Endodermal cell (in vitro differentiated cells): ENCODE data around the gene NEK10. TPM values are rescaled to one million over a fixed set of nuclear protein-coding genes. Genes with fewer than 3 reads are reported as not detected.
"Not testable (repeated sequence)": the region's sequence is repeated elsewhere in the genome, so short reads cannot be mapped to it uniquely, and the experiment has no call there.

Experiments
- DNase-seq: peaks from one replicate; pipeline ENCODE4 v3.0.0-alpha.2; 2017
- H3K27ac ChIP-seq: 2 replicates; pipeline ENCODE4 v1.5.1; 2013; ENCODE audit warnings: mild to moderate bottlenecking, low read depth, low read length, moderate library complexity
- H3K27me3 ChIP-seq: 2 replicates; pipeline ENCODE4 v1.6.1; 2013; ENCODE audit warnings: mild to moderate bottlenecking, low read length, moderate library complexity; ENCODE audit not compliant: insufficient read depth, control insufficient read depth, poor library complexity, severe bottlenecking
- H3K36me3 ChIP-seq: 2 replicates; pipeline ENCODE4 v1.7.0; 2013; ENCODE audit warnings: mild to moderate bottlenecking, low read length, moderate library complexity; ENCODE audit not compliant: control insufficient read depth, insufficient read depth
- H3K4me1 ChIP-seq: one replicate; pipeline ENCODE4 v1.7.0; 2013; ENCODE audit warnings: low read length; ENCODE audit not compliant: control insufficient read depth, insufficient read depth
- H3K4me3 ChIP-seq: 2 replicates; pipeline ENCODE4 v1.5.1; 2013; ENCODE audit warnings: mild to moderate bottlenecking, low read length, moderate library complexity
- H3K9ac ChIP-seq: 2 replicates; pipeline ENCODE4 v1.6.1; 2013; ENCODE audit warnings: mild to moderate bottlenecking, low read length, moderate library complexity; ENCODE audit not compliant: poor library complexity, severe bottlenecking; ENCODE audit errors: extremely low read depth
- H3K9me3 ChIP-seq: 2 replicates; pipeline ENCODE4 v1.6.1; 2013; ENCODE audit warnings: mild to moderate bottlenecking, low read length, moderate library complexity; ENCODE audit not compliant: control insufficient read depth
- H3K27ac Mint-ChIP-seq: 2 replicates; pipeline ENCODE4 v1.8.0; 2020; ENCODE audit warnings: mixed read lengths
- H3K27me3 Mint-ChIP-seq: 2 replicates; pipeline ENCODE4 v1.8.0; 2021; ENCODE audit warnings: mild to moderate bottlenecking, mixed read lengths; ENCODE audit not compliant: insufficient read depth
- H3K36me3 Mint-ChIP-seq: 2 replicates; pipeline ENCODE4 v1.8.0; 2020; ENCODE audit warnings: low read depth, mixed read lengths
- H3K4me1 Mint-ChIP-seq: 2 replicates; pipeline ENCODE4 v1.8.0; 2020; ENCODE audit warnings: mixed read lengths
- H3K4me3 Mint-ChIP-seq: 2 replicates; pipeline ENCODE4 v1.8.0; 2020; ENCODE audit warnings: mild to moderate bottlenecking, moderate library complexity, mixed read lengths
- H3K9me3 Mint-ChIP-seq: 2 replicates; pipeline ENCODE4 v1.8.0; 2020; ENCODE audit warnings: mild to moderate bottlenecking, mixed read lengths
- WGBS, 2 experiments: methylation state at CpG; one replicate each; pipeline versions ENCODE4 v1.1.5 to v1.1.7; 2013; ENCODE audit warnings: missing lambda C conversion rate in 2 of 2, mixed read lengths in 1 of 2; ENCODE audit not compliant: insufficient coverage in 1 of 2, insufficient read length in 1 of 2; 5-methylcytosine and 5-hydroxymethylcytosine counted together
- total RNA-seq, 2 donors: library from RNA; stranded (reverse); fragmentation: NEBNext Ultra II Directional in 1 of 2; extraction: Animal tissue kit (Norgen Biotek cat#: 25700) in 1 of 2; gene quantifications; 2 replicates in 1 of 2; 3 replicates in 1 of 2; pipeline ENCODE4 v1.2.1, GENCODE V29; 2021
- TF ChIP-seq, protein P1 (sequence below): fragments of 200-600 bp; sonication (generic); conservative IDR thresholded peaks from 2 replicates; pipeline ENCODE4 v1.5.0; 2021; ENCODE audit warnings: antibody characterized with exemption, mild to moderate bottlenecking

Gene NEK10
- total RNA-seq, 2 donors from 2014 or later = 1.3 to 2.4 TPM

DNA sequence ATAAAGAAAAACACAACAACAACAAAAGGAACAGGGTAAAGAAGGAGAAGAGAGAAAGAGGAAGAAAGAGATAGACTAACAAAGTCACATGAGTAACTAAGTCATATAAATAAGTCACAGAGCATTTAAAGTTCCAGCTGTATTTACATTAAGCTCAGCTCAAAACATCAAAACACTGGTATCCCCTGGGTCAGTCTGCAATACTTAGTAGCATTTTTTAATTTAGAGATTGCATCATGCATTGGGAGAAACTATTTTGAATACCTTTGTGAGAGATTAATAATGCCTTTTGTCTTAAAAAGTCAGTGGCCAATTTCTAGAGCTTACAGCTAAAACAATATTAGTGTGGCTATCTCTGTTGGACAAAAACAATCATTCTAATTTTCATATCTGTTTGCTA, 78.4 kb downstream of the NEK10 start:
- H3K36me3 Mint-ChIP-seq = no peaks in the 10 kb centered on the region
- H3K4me3 Mint-ChIP-seq = no peak overlapping the region
- peak overlapping the region; percentile 53 for H3K27ac Mint-ChIP-seq
- H3K9ac ChIP-seq = no peak overlapping the region
- H3K9me3 Mint-ChIP-seq = no peaks in the 10 kb centered on the region
- H3K36me3 ChIP-seq = no peaks in the 10 kb centered on the region
- no peaks in the 10 kb centered on the region for H3K4me1 ChIP-seq
- H3K27me3 Mint-ChIP-seq = no peaks in the 10 kb centered on the region
- no peak for DNase-seq
- no peaks in the 10 kb centered on the region for H3K9me3 ChIP-seq
- H3K4me3 ChIP-seq = no peak overlapping the region
- TF ChIP-seq, protein P1, sequence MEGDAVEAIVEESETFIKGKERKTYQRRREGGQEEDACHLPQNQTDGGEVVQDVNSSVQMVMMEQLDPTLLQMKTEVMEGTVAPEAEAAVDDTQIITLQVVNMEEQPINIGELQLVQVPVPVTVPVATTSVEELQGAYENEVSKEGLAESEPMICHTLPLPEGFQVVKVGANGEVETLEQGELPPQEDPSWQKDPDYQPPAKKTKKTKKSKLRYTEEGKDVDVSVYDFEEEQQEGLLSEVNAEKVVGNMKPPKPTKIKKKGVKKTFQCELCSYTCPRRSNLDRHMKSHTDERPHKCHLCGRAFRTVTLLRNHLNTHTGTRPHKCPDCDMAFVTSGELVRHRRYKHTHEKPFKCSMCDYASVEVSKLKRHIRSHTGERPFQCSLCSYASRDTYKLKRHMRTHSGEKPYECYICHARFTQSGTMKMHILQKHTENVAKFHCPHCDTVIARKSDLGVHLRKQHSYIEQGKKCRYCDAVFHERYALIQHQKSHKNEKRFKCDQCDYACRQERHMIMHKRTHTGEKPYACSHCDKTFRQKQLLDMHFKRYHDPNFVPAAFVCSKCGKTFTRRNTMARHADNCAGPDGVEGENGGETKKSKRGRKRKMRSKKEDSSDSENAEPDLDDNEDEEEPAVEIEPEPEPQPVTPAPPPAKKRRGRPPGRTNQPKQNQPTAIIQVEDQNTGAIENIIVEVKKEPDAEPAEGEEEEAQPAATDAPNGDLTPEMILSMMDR = no peak
- no peak overlapping the region for H3K27ac ChIP-seq
- H3K4me1 Mint-ChIP-seq = no peaks in the 10 kb centered on the region
- H3K27me3 ChIP-seq = no peaks in the 10 kb centered on the region

DNA sequence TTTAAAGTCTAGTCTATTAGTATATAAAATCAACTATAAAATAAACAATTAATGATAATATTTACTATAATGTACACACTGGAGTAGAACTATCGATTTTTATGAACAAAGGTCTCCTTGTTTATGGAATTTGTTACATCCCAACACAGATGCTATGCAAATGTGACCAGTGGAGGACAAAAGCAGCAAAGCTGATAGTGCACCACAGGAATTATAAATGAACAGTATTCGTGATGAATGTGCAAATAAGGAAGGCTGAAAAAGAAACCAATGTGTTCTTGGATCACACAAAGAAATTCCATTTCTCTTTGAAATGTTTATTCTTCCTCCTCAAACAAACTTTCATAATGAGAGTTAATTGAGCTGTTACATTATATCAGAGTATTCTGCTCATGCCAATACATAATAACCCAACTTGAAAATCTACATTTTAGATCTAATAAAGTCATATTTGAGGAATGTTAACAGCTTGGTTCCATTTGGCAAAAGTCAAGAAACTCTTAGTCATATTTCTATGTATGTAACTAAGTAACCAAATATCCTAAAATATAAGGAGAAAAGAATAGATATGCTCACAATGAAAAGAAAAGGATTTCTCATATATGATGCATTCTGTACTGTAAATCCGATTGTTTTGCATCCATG, 79.3 kb downstream of the NEK10 start:
- no peaks in the 10 kb centered on the region for H3K4me1 ChIP-seq
- no peak overlapping the region for H3K9ac ChIP-seq
- Mint-ChIP-seq H3K9me3 (no peaks in the 10 kb centered on the region), H3K36me3 (no peaks in the 10 kb centered on the region), H3K4me1 (no peaks in the 10 kb centered on the region), H3K27me3 (no peaks in the 10 kb centered on the region), H3K4me3 (no peak overlapping the region), H3K27ac (no peak overlapping the region)
- TF ChIP-seq, protein P1 = no peak
- no peaks in the 10 kb centered on the region for H3K36me3 ChIP-seq
- H3K27me3 ChIP-seq = no peaks in the 10 kb centered on the region
- no peak overlapping the region for H3K4me3 ChIP-seq
- DNase-seq = no peak
- H3K27ac ChIP-seq = no peak overlapping the region
- 80 to 90% methylated on average over 2 to 3 of the region's 3 CpGs for WGBS, 2 experiments
- no peaks in the 10 kb centered on the region for H3K9me3 ChIP-seq

DNA sequence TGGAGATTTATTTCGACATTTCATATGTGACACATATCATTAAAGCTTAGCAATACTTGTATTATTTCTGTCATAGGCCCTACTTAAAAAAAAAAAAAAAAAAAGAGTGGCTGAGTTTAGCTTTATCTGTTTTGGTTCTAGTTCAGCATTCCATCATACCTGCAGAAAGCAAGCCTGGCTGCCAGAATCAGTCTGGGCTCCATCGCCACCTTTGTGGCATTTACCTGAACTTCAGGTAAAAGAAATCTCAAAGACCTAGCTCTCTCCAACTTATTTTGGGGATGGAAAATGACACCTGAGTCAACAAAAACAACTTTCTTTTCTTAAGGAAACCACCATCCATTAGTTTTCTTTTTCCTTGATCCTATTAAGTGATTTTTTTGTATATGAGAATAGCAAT, 82.1 kb downstream of the NEK10 start:
- Mint-ChIP-seq H3K9me3 (no peaks in the 10 kb centered on the region), H3K4me3 (no peak overlapping the region), H3K27me3 (no peaks in the 10 kb centered on the region), H3K4me1 (no peaks in the 10 kb centered on the region), H3K36me3 (no peaks in the 10 kb centered on the region), H3K27ac (no peak overlapping the region)
- Histone ChIP-seq H3K9ac (no peak overlapping the region), H3K4me1 (no peaks in the 10 kb centered on the region), H3K27ac (no peak overlapping the region), H3K9me3 (no peaks in the 10 kb centered on the region), H3K4me3 (no peak overlapping the region), H3K27me3 (no peaks in the 10 kb centered on the region), H3K36me3 (no peaks in the 10 kb centered on the region)
- peak; percentile 56 for DNase-seq
- 96% methylated on average over 2 of the region's 2 CpGs; no CpG with 5 or more reads in 1 of the 2 experiments for WGBS, 2 experiments
- TF ChIP-seq, protein P1 = peak; percentile 47

DNA sequence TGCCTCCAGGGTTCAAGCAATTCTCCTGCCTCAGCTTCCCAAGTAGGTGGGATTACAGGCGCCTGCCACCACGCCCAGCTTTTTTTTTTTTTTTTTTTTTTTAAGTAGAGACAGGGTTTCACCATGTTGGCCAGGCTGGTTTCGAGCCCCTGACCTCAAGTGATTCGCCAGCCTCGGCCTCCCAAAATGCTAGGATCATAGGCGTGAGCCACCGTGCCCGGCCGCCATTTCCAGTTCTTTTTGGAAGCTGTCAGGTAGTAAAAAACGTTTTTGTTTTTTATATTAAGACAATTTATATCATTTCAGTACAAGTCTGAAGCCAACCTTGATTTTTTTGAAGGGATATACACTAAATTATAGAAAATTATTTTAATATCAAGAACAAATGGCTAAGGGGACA, 82.7 kb downstream of the NEK10 start:
- DNase-seq, H3K36me3 Mint-ChIP-seq, H3K36me3 ChIP-seq, H3K27me3 ChIP-seq, H3K4me3 ChIP-seq, H3K4me3 Mint-ChIP-seq, H3K9ac ChIP-seq, H3K9me3 Mint-ChIP-seq, H3K27me3 Mint-ChIP-seq, H3K9me3 ChIP-seq, H3K27ac Mint-ChIP-seq, H3K27ac ChIP-seq, H3K4me1 Mint-ChIP-seq, H3K4me1 ChIP-seq: not testable (repeated sequence)
- WGBS, 2 experiments = 90 to 100% methylated on average over 3 to 7 of the region's 10 CpGs
